GM23248 (cell line): Measurements from ENCODE around the gene CCDC51.

Source experiments
- EZH2 ChIP-seq: fragments of 200-600 bp; sonication (generic); IDR thresholded peaks from 2 replicates; pipeline ENCODE4 v1.6.1; 2018; ENCODE audit warnings: antibody characterized with exemption, mild to moderate bottlenecking; ENCODE audit not compliant: insufficient read depth, poor library complexity, severe bottlenecking
- EZH2phosphoT487 ChIP-seq: fragments of 200-600 bp; sonication (generic); IDR thresholded peaks from 2 replicates; pipeline ENCODE4 v1.6.1; 2018; ENCODE audit warnings: antibody characterized with exemption, moderate library complexity, mild to moderate bottlenecking, low read depth; ENCODE audit not compliant: insufficient read depth

DNA sequence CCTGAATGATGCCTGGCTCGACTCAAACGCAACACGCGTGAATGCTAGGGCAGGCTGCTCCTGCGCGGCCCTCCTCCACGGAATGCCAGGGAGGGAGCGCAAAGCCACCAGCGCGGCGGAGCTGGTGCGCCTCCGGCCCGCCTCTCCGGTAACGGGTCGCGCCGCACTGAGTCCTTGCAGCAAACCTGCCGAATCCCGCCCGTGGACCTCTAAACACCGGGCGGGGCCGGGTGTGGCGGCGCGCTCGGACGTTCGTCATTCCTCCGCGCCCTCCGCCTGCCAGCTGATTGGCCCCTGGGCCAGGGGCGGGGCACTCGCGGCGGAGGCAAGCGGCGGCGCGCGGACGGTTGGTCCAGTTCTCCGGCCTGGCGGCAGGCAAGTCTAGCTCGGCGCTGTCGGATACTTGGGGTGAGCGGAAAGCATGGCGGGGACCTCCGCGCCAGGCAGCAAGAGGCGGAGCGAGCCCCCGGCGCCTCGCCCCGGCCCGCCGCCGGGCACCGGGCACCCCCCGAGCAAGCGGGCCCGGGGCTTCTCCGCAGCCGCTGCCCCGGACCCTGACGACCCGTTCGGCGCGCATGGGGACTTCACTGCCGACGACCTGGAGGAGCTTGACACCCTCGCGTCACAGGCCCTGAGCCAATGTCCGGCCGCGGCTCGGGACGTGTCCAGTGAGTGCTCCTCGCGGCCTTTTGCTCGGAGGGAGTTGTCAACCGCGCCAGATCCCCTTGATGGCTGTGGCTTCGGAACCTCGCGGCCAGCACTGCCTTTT is 6.7 kb upstream of the CCDC51 start, which contains the start of gene ATRIP:
- TF ChIP-seq EZH2, result no peak
- TF ChIP-seq EZH2phosphoT487, result no peak
